H1 (cell line): ENCODE data around the gene PAK5. TPM values are rescaled to one million over a fixed set of nuclear protein-coding genes. Genes with fewer than 3 reads are reported as not detected.

Experiments used
- CTCF ChIA-PET: fragments of 300-600 bp; sonication (Branson Sonifier 250); formaldehyde crosslinking; loops from one replicate; lab custom pipeline; 2021; ENCODE audit not compliant: partially characterized antibody; lab: Charles Lee
- POLR2A ChIA-PET: fragments of 300-600 bp; sonication (Branson Sonifier 250); formaldehyde crosslinking; loops from one replicate; lab custom pipeline; 2021; ENCODE audit warnings: inconsistent platforms; ENCODE audit not compliant: partially characterized antibody; lab: Charles Lee
- DNase-seq, 2 experiments: peaks; one replicate each; pipeline versions ENCODE4 v3.0.0 to v3.0.0-alpha.2; 2010 to 2022; ENCODE audit warnings: low spot score in 2 of 2, low read depth in 1 of 2, mixed read lengths in 1 of 2
- FAIRE-seq: peaks from 2 replicates; lab custom pipeline; 2011; peaks lifted over from hg19 to GRCh38; lab: Jason Lieb, UNC
- H2AFZ ChIP-seq: 2 replicates; pipeline ENCODE4 v1.8.1; 2012; ENCODE audit warnings: low read length, inconsistent platforms
- H2AK5ac ChIP-seq: 2 replicates; pipeline ENCODE4 v1.6.1; 2013; ENCODE audit warnings: low read depth, low read length
- H2BK120ac ChIP-seq: replicated peaks from 2 replicates; pipeline ENCODE3; 2013; ENCODE audit warnings: low read depth, low read length, inconsistent platforms
- H2BK12ac ChIP-seq: 2 replicates; pipeline ENCODE4 v1.6.1; 2013; ENCODE audit warnings: low read depth, low read length
- H2BK15ac ChIP-seq: 2 replicates; pipeline ENCODE4 v1.6.1; 2013; ENCODE audit warnings: low read length
- H2BK20ac ChIP-seq: 2 replicates; pipeline ENCODE4 v1.6.1; 2013; ENCODE audit warnings: low read length
- H2BK5ac ChIP-seq: 2 replicates; pipeline ENCODE4 v1.6.1; 2013; ENCODE audit warnings: low read depth, low read length
- H3K14ac ChIP-seq: 2 replicates; pipeline ENCODE4 v1.6.1; 2013; ENCODE audit warnings: inconsistent platforms; ENCODE audit not compliant: insufficient read length
- H3K18ac ChIP-seq: 2 replicates; pipeline ENCODE4 v1.6.1; 2013; ENCODE audit warnings: low read length; ENCODE audit errors: extremely low read depth
- H3K23ac ChIP-seq: 2 replicates; pipeline ENCODE4 v1.6.1; 2013; ENCODE audit warnings: inconsistent platforms; ENCODE audit not compliant: insufficient read length
- H3K23me2 ChIP-seq: 2 replicates; pipeline ENCODE4 v1.6.1; 2013; ENCODE audit warnings: low read depth, low read length
- H3K27ac ChIP-seq: 2 replicates; pipeline ENCODE4 v1.6.1; 2011; ENCODE audit warnings: low read depth, low read length, inconsistent platforms
- H3K27me3 ChIP-seq, 4 experiments: replicated peaks in 1 of 4; 1 replicate in 1 of 4; 2 replicates in 3 of 4; pipeline versions ENCODE4 v1.6.1 to v1.8.1; 2011 to 2013; ENCODE audit warnings: low read length in 3 of 4, mild to moderate bottlenecking in 3 of 4, inconsistent platforms in 2 of 4, mixed read lengths in 2 of 4, moderate library complexity in 1 of 4; ENCODE audit not compliant: control insufficient read depth in 3 of 4, insufficient read depth in 3 of 4; ENCODE audit errors: extremely low read depth in 1 of 4
- H3K36me3 ChIP-seq, 4 experiments: 2 replicates each; pipeline versions ENCODE4 v1.6.1 to v1.8.1; 2011 to 2013; ENCODE audit warnings: mild to moderate bottlenecking in 4 of 4, low read length in 3 of 4, moderate library complexity in 2 of 4, control low read depth in 1 of 4, inconsistent platforms in 1 of 4; ENCODE audit not compliant: insufficient read depth in 4 of 4, control insufficient read depth in 2 of 4
- H3K4ac ChIP-seq: replicated peaks from 2 replicates; pipeline ENCODE3; 2013; ENCODE audit warnings: low read length, low read depth, mixed read lengths, inconsistent platforms; ENCODE audit not compliant: insufficient read length
- H3K4me1 ChIP-seq, 4 experiments: replicated peaks in 1 of 4; 1 replicate in 1 of 4; 2 replicates in 3 of 4; pipeline versions ENCODE4 v1.6.1 to v1.8.1; 2011 to 2013; ENCODE audit warnings: low read length in 3 of 4, inconsistent platforms in 2 of 4, mixed read lengths in 1 of 4; ENCODE audit not compliant: insufficient read depth in 4 of 4, control insufficient read depth in 3 of 4
- H3K4me2 ChIP-seq, 2 experiments: 2 replicates each; pipeline versions ENCODE4 v1.6.1 to v1.8.1; 2011 to 2013; ENCODE audit warnings: low read depth in 2 of 2, low read length in 2 of 2, control low read depth in 1 of 2, inconsistent platforms in 1 of 2, mild to moderate bottlenecking in 1 of 2; ENCODE audit not compliant: insufficient read depth in 1 of 2
- H3K4me3 ChIP-seq, 4 experiments: fragments of 200-600, 300-600 bp in 1 of 4; sonication (generic), shearing (Covaris generic), sonication (Bioruptor Twin) in 1 of 4; 2 replicates each; pipeline versions ENCODE4 v1.5.1 to v1.8.1; 2011 to 2016; ENCODE audit warnings: low read length in 4 of 4, low read depth in 3 of 4, control low read depth in 2 of 4, inconsistent platforms in 2 of 4, mild to moderate bottlenecking in 2 of 4, mixed read lengths in 1 of 4, moderate library complexity in 1 of 4; ENCODE audit not compliant: insufficient read depth in 2 of 4; ENCODE audit errors: extremely low read depth in 1 of 4
- H3K56ac ChIP-seq: replicated peaks from 2 replicates; pipeline ENCODE3; 2013; ENCODE audit warnings: low read depth, mild to moderate bottlenecking, mixed read lengths, low read length, inconsistent platforms; ENCODE audit not compliant: insufficient read length
- H3K79me1 ChIP-seq: 2 replicates; pipeline ENCODE4 v1.6.1; 2013; ENCODE audit warnings: low read depth, low read length, control low read depth
- H3K79me2 ChIP-seq, 2 experiments: 2 replicates each; pipeline versions ENCODE4 v1.6.1 to v1.8.1; 2012 to 2013; ENCODE audit warnings: low read length in 2 of 2, mild to moderate bottlenecking in 2 of 2, inconsistent platforms in 1 of 2; ENCODE audit not compliant: insufficient read depth in 2 of 2, control insufficient read depth in 1 of 2
- H3K9ac ChIP-seq, 4 experiments: replicated peaks in 1 of 4; 1 replicate in 1 of 4; 2 replicates in 3 of 4; pipeline versions ENCODE4 v1.6.1 to v1.8.1; 2011 to 2013; ENCODE audit warnings: low read depth in 3 of 4, low read length in 3 of 4, control low read depth in 2 of 4, mild to moderate bottlenecking in 2 of 4, moderate library complexity in 2 of 4, inconsistent platforms in 1 of 4; ENCODE audit errors: extremely low read depth in 1 of 4
- H3K9me3 ChIP-seq, 2 experiments: 2 replicates each; pipeline versions ENCODE4 v1.6.1 to v1.8.1; 2012 to 2013; ENCODE audit warnings: mild to moderate bottlenecking in 2 of 2, moderate library complexity in 2 of 2, control low read depth in 1 of 2, inconsistent platforms in 1 of 2, low read depth in 1 of 2, low read length in 1 of 2, mixed read lengths in 1 of 2; ENCODE audit not compliant: insufficient read depth in 2 of 2
- H4K20me1 ChIP-seq, 2 experiments: replicated peaks in 1 of 2; 2 replicates each; pipeline versions ENCODE3 to v1.8.1; 2011 to 2013; ENCODE audit warnings: inconsistent platforms in 2 of 2, low read length in 2 of 2, mild to moderate bottlenecking in 1 of 2; ENCODE audit not compliant: insufficient read depth in 2 of 2, control insufficient read depth in 1 of 2
- H4K5ac ChIP-seq: 2 replicates; pipeline ENCODE4 v1.6.1; 2013; ENCODE audit warnings: low read length, low read depth, mixed read lengths, inconsistent platforms; ENCODE audit not compliant: insufficient read length
- H4K8ac ChIP-seq: 2 replicates; pipeline ENCODE4 v1.8.0; 2013; ENCODE audit warnings: mild to moderate bottlenecking, moderate library complexity, low read length, inconsistent platforms; ENCODE audit not compliant: insufficient read depth; ENCODE audit errors: extremely low read depth
- H4K91ac ChIP-seq: replicated peaks from 2 replicates; pipeline ENCODE3; 2013; ENCODE audit warnings: low read length, mixed read lengths, inconsistent platforms; ENCODE audit not compliant: insufficient read length
- BACH1 ChIP-seq: IDR thresholded peaks from 2 replicates; pipeline ENCODE4 v1.6.1; 2012; ENCODE audit warnings: low read length, improper control_type of control experiment
- BCL11A ChIP-seq, 2 experiments: IDR thresholded peaks; one replicate each; pipeline ENCODE4 v1.6.1; 2011; ENCODE audit warnings: low read depth in 2 of 2, low read length in 2 of 2, mild to moderate bottlenecking in 2 of 2
- CREB1 ChIP-seq: IDR thresholded peaks from 2 replicates; pipeline ENCODE4 v1.6.1; 2012; ENCODE audit warnings: inconsistent platforms
- EP300 ChIP-seq, 2 experiments: IDR thresholded peaks; 1 replicate in 1 of 2; 2 replicates in 1 of 2; pipeline ENCODE4 v1.6.1; 2011 to 2012; ENCODE audit warnings: low read depth in 2 of 2, low read length in 2 of 2, mild to moderate bottlenecking in 2 of 2, borderline replicate concordance in 1 of 2, inconsistent platforms in 1 of 2, moderate library complexity in 1 of 2
- FOSL1 ChIP-seq: IDR thresholded peaks from 2 replicates; pipeline ENCODE4 v1.6.1; 2011; ENCODE audit warnings: mild to moderate bottlenecking, low read depth, low read length, moderate library complexity; ENCODE audit not compliant: insufficient read depth
- NANOG ChIP-seq: IDR thresholded peaks from 2 replicates; pipeline ENCODE4 v1.6.1; 2011; ENCODE audit warnings: low read length, low read depth, mild to moderate bottlenecking, inconsistent platforms; ENCODE audit not compliant: insufficient read depth, poor library complexity, severe bottlenecking
- POU5F1 ChIP-seq: IDR thresholded peaks from 2 replicates; pipeline ENCODE4 v1.6.1; 2011; ENCODE audit warnings: low read depth, mild to moderate bottlenecking, low read length, moderate library complexity
- RNF2 ChIP-seq: fragments of 200-900, 300-1000 bp; sonication (generic); IDR thresholded peaks from 2 replicates; pipeline ENCODE4 v1.7.1; 2016; ENCODE audit warnings: borderline replicate concordance, low read depth, mild to moderate bottlenecking, antibody characterized with exemption, low read length; ENCODE audit not compliant: poor library complexity, severe bottlenecking; ENCODE audit errors: missing control alignments
- WGBS, 2 experiments: shearing (Covaris generic) in 1 of 2; methylation state at CpG; one replicate each; pipeline versions ENCODE4 v1.1.6 to v1.1.7; 2013 to 2015; ENCODE audit warnings: low lambda C conversion rate in 2 of 2, mixed read lengths in 2 of 2, inconsistent platforms in 1 of 2, low coverage in 1 of 2, missing lambda C conversion rate in 1 of 2; ENCODE audit not compliant: insufficient replicate concordance in 2 of 2, insufficient coverage in 1 of 2, insufficient read length in 1 of 2; ENCODE audit errors: extremely low coverage in 1 of 2, missing lambda C conversion rate in 1 of 2; 5-methylcytosine and 5-hydroxymethylcytosine counted together
- polyA plus RNA-seq, 7 experiments: library from polyadenylated mRNA; depleted of rRNA in 3 of 7; stranded (reverse) in 5 of 7; unstranded in 2 of 7; fragments of >200 nt in 5 of 7; fragments of 200-250 nt in 2 of 7; gene quantifications; 1 replicate in 5 of 7; 2 replicates in 1 of 7; 4 replicates in 1 of 7; pipeline versions ENCODE4 v1.2.1 to v1.2.3, GENCODE V29; 2011 to 2013; ENCODE audit warnings: missing spikeins in 2 of 7, mixed read lengths in 2 of 7
- total RNA-seq: library from RNA; stranded (reverse); fragmentation: NEBNext Ultra II Directional; extraction: Animal tissue kit (Norgen Biotek cat#: 25700); gene quantifications from 2 replicates; pipeline ENCODE4 v1.2.1, GENCODE V29; 2021
- TF ChIP-seq, protein P1 (sequence below): IDR thresholded peaks from 2 replicates; pipeline ENCODE4 v1.6.1; 2012; ENCODE audit warnings: inconsistent platforms
- TF ChIP-seq, protein P2 (sequence below): IDR thresholded peaks from 2 replicates; pipeline ENCODE4 v1.6.1; 2012; ENCODE audit warnings: low read length, inconsistent platforms

PAK5 gene
- total and polyA plus RNA-seq, 2 of the 8 experiments (the other 6 are each of a cell fraction or from before 2014, with no cell fraction given), result 0.54 to 0.80 TPM

GRCh38 chr20:9758752-9759151 lies 80.1 kb downstream of the PAK5 start:
- WGBS, 2 experiments, result 100% methylated on average over 1 of the region's 1 CpG; no CpG with 5 or more reads in 1 of the 2 experiments
- H3K9ac ChIP-seq, result no peak overlapping the region
- no peak overlapping the region for H4K91ac ChIP-seq
- H3K56ac ChIP-seq, result no peak overlapping the region
- no peaks in the 10 kb centered on the region for H3K79me2 ChIP-seq
- H3K23me2 ChIP-seq, result no peaks in the 10 kb centered on the region
- no peak overlapping the region for H2BK15ac ChIP-seq
- H2AK5ac ChIP-seq, result no peak overlapping the region
- no peak overlapping the region for H3K4ac ChIP-seq
- no peak overlapping the region for H3K27ac ChIP-seq
- H2BK120ac ChIP-seq, result no peak overlapping the region
- no peaks in the 10 kb centered on the region; a peak in 1 of 8 replicates for H3K36me3 ChIP-seq
- no peak for FAIRE-seq
- no peak overlapping the region for H4K5ac ChIP-seq
- POLR2A ChIA-PET, result no interaction called here
- no peak overlapping the region for H3K18ac ChIP-seq
- H2BK20ac ChIP-seq, result no peak overlapping the region
- H4K20me1 ChIP-seq, result no peaks in the 10 kb centered on the region
- H2BK12ac ChIP-seq, result no peak overlapping the region
- 0 out of 4 replicates have a peak, but pooled peaks cover 0 to 2% of the 10 kb centered on the region in 2 experiments for H3K9me3 ChIP-seq
- H3K14ac ChIP-seq, result no peak overlapping the region
- no peaks in the 10 kb centered on the region for H3K27me3 ChIP-seq
- DNase-seq, result no peak
- H3K4me3 ChIP-seq, result no peak overlapping the region
- H3K4me1 ChIP-seq, result peaks cover 0 to 5% (median 2%) of the 10 kb centered on the region in 4 experiments; a peak in 4 of 7 replicates
- no peak overlapping the region for H3K4me2 ChIP-seq
- CTCF ChIA-PET, result interaction anchor here (0.9 to 1.7 kb wide), 3 partner anchors 8 to 144 kb away, joined by 3 to 4 read pairs (median 3); no protein-coding TSS in a partner anchor
- H2BK5ac ChIP-seq, result no peak overlapping the region
- no peak overlapping the region for H4K8ac ChIP-seq
- H3K23ac ChIP-seq, result no peak overlapping the region
- H2AFZ ChIP-seq, result no peak overlapping the region
- no peaks in the 10 kb centered on the region for H3K79me1 ChIP-seq
- TF ChIP-seq NANOG (no peak), FOSL1 (no peak), RNF2 (no peak), BACH1 (no peak), BCL11A (IDR thresholded peaks at IDR 0.05; ENCODE audit: low read depth in 2 of 2, low read length in 2 of 2) (no peak), POU5F1 (no peak), EP300 (IDR thresholded peaks at IDR 0.05; ENCODE audit: borderline replicate concordance in 1 of 2, low read depth in 2 of 2, low read length in 2 of 2) (no peak), CREB1 (no peak)
- TF ChIP-seq, protein P1, sequence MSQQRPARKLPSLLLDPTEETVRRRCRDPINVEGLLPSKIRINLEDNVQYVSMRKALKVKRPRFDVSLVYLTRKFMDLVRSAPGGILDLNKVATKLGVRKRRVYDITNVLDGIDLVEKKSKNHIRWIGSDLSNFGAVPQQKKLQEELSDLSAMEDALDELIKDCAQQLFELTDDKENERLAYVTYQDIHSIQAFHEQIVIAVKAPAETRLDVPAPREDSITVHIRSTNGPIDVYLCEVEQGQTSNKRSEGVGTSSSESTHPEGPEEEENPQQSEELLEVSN, result no peak
- TF ChIP-seq, protein P2, sequence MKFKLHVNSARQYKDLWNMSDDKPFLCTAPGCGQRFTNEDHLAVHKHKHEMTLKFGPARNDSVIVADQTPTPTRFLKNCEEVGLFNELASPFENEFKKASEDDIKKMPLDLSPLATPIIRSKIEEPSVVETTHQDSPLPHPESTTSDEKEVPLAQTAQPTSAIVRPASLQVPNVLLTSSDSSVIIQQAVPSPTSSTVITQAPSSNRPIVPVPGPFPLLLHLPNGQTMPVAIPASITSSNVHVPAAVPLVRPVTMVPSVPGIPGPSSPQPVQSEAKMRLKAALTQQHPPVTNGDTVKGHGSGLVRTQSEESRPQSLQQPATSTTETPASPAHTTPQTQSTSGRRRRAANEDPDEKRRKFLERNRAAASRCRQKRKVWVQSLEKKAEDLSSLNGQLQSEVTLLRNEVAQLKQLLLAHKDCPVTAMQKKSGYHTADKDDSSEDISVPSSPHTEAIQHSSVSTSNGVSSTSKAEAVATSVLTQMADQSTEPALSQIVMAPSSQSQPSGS, result no peak
